ENCODE data around the gene MTA3.
"Not testable (repeated sequence)": the region's sequence is repeated elsewhere in the genome, so short reads cannot be mapped to it uniquely, and the experiment has no call there.

MTA3 gene

DNA sequence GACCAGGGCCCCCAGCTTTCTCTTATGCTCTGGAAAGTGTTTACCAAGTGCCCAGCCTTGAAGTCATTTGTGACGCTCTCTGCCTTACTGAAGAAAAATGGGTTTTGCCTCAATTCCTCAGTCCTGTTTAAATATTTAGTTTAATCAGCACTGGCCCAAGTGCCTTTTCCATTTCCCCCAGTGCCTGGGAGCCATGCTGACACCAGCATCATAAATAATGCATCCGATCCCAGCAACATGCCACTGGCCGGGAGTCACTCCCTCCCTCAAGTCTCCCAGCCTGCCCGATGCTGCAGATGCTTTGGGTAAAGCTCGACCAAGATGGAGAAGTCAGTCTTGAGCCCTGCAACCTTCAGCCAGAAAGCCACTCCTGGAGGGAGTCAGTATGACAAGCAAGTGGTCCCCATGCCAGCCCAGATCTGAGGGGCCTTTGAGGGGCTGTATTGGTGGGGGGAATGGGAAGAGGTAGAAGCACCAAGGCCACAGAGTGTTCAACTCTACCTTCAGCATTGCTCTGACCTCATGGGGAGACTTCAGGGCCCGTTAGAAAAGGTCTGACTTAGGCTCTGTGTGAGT, 12.0 kb upstream of the MTA3 start:
- Histone ChIP-seq H3K79me2 (ENCODE audit: control insufficient read depth, low read length) (no peaks in the 10 kb centered on the region), H3F3A (ENCODE audit: control insufficient read depth, insufficient read depth) (no peaks in the 10 kb centered on the region), H3K36me3 (ENCODE audit: control insufficient read depth, low read length) (no peaks in the 10 kb centered on the region), H3K27me3 (ENCODE audit: control insufficient read depth, low read length) (no peaks in the 10 kb centered on the region), H3K9me3 (ENCODE audit: control insufficient read depth, insufficient read depth, low read length) (no peaks in the 10 kb centered on the region), H3K9me2 (replicated peaks; ENCODE audit: control insufficient read depth, low read length) (no peaks in the 10 kb centered on the region), H3K4me3 (ENCODE audit: low read length) (no peak overlapping the region), H3K4me1 (ENCODE audit: control insufficient read depth, low read length) (peaks cover 15% of the 10 kb centered on the region), H4K20me1 (ENCODE audit: control insufficient read depth, insufficient read depth, low read depth, low read length) (no peaks in the 10 kb centered on the region), H3K4me2 (ENCODE audit: low read length) (no peak overlapping the region), H3K27ac (ENCODE audit: low read depth, low read length) (no peak overlapping the region)
- no peak for TF ChIP-seq CTCF (IDR thresholded peaks at IDR 0.05; ENCODE audit: low read depth, low read length, poor library complexity, severe bottlenecking)
- TF ChIP-seq EZH2phosphoT487 (IDR thresholded peaks at IDR 0.05; ENCODE audit: borderline replicate concordance, low read length) = no peak

- Histone ChIP-seq H3K27ac (ENCODE audit: low read depth, low read length) (no peak overlapping the region), H3K4me2 (ENCODE audit: low read length) (no peak overlapping the region), H3K27me3 (ENCODE audit: control insufficient read depth, low read length) (no peaks in the 10 kb centered on the region), H3K4me3 (ENCODE audit: low read length) (no peak overlapping the region), H4K20me1 (ENCODE audit: control insufficient read depth, insufficient read depth, low read depth, low read length) (no peaks in the 10 kb centered on the region), H3K9me3 (ENCODE audit: control insufficient read depth, insufficient read depth, low read length) (no peaks in the 10 kb centered on the region), H3K36me3 (ENCODE audit: control insufficient read depth, low read length) (no peaks in the 10 kb centered on the region), H3K9me2 (replicated peaks; ENCODE audit: control insufficient read depth, low read length) (no peaks in the 10 kb centered on the region), H3K4me1 (ENCODE audit: control insufficient read depth, low read length) (peaks cover 15% of the 10 kb centered on the region), H3F3A (ENCODE audit: control insufficient read depth, insufficient read depth) (no peaks in the 10 kb centered on the region), H3K79me2 (ENCODE audit: control insufficient read depth, low read length) (no peaks in the 10 kb centered on the region)
- TF ChIP-seq EZH2phosphoT487 (IDR thresholded peaks at IDR 0.05; ENCODE audit: borderline replicate concordance, low read length) (no peak), CTCF (IDR thresholded peaks at IDR 0.05; ENCODE audit: low read depth, low read length, poor library complexity, severe bottlenecking) (no peak)
These were observed 11.1 kb upstream of the MTA3 start for GRCh38 chr2:42557306-42557705.

GRCh38 chr2:42558827-42559226, 9.6 kb upstream of the MTA3 start:
- no peak overlapping the region for H3K4me2 ChIP-seq (ENCODE audit: low read length)
- H3K36me3 ChIP-seq (ENCODE audit: control insufficient read depth, low read length) = no peaks in the 10 kb centered on the region
- TF ChIP-seq EZH2phosphoT487 (IDR thresholded peaks at IDR 0.05; ENCODE audit: borderline replicate concordance, low read length) (no peak), CTCF (IDR thresholded peaks at IDR 0.05; ENCODE audit: low read depth, low read length, poor library complexity, severe bottlenecking) (no peak)
- H3F3A ChIP-seq (ENCODE audit: control insufficient read depth, insufficient read depth) = no peaks in the 10 kb centered on the region
- no peak overlapping the region for H3K4me3 ChIP-seq (ENCODE audit: low read length)
- no peak overlapping the region for H3K27ac ChIP-seq (ENCODE audit: low read depth, low read length)
- H4K20me1 ChIP-seq (ENCODE audit: control insufficient read depth, insufficient read depth, low read depth, low read length) = no peaks in the 10 kb centered on the region
- H3K9me2 ChIP-seq (replicated peaks; ENCODE audit: control insufficient read depth, low read length) = no peaks in the 10 kb centered on the region
- H3K4me1 ChIP-seq (ENCODE audit: control insufficient read depth, low read length) = peaks cover 15% of the 10 kb centered on the region
- no peaks in the 10 kb centered on the region for H3K79me2 ChIP-seq (ENCODE audit: control insufficient read depth, low read length)
- no peaks in the 10 kb centered on the region for H3K9me3 ChIP-seq (ENCODE audit: control insufficient read depth, insufficient read depth, low read length)
- H3K27me3 ChIP-seq (ENCODE audit: control insufficient read depth, low read length) = no peaks in the 10 kb centered on the region

- not testable (repeated sequence) for H4K20me1 ChIP-seq (ENCODE audit: control insufficient read depth, insufficient read depth, low read depth, low read length); H3K27me3 ChIP-seq (ENCODE audit: control insufficient read depth, low read length); H3K79me2 ChIP-seq (ENCODE audit: control insufficient read depth, low read length); H3K4me2 ChIP-seq (ENCODE audit: low read length); H3K27ac ChIP-seq (ENCODE audit: low read depth, low read length); H3F3A ChIP-seq (ENCODE audit: control insufficient read depth, insufficient read depth); H3K4me3 ChIP-seq (ENCODE audit: low read length); H3K9me2 ChIP-seq (replicated peaks; ENCODE audit: control insufficient read depth, low read length); H3K9me3 ChIP-seq (ENCODE audit: control insufficient read depth, insufficient read depth, low read length); H3K36me3 ChIP-seq (ENCODE audit: control insufficient read depth, low read length)
- peaks cover 15% of the 10 kb centered on the region for H3K4me1 ChIP-seq (ENCODE audit: control insufficient read depth, low read length)
These were observed 8.3 kb upstream of the MTA3 start for GRCh38 chr2:42560133-42560532.

Measured in DOHH2 (cell line).